K562 (cell line): ENCODE measurements around the gene CSF1. TPM values are rescaled to one million over a fixed set of nuclear protein-coding genes. Genes with fewer than 3 reads are reported as not detected.

Source experiments
- ATAC-seq: fragments of 200-7000 bp; cut with Tn5 transposase; 3 replicates; pipeline ENCODE4 v1.9.1; 2020; ENCODE audit warnings: moderate library complexity
- BruUV-seq: library from RNA; stranded (reverse); fragments of 400-500 nt; replicated peaks from 2 replicates; lab custom pipeline; 2021; lab: Mats Ljungman, UMichigan
- CTCF ChIA-PET: fragments of 300-600 bp; formaldehyde crosslinking; extraction: SDS; loops from one replicate; lab custom pipeline; 2021; ENCODE audit warnings: low intra/inter-chr PET ratio; lab: Yijun Ruan, JAX
- POLR2A ChIA-PET: fragments of 300-600, 350-650 bp; sonication (Branson Sonifier 250); formaldehyde crosslinking; extraction: SDS; loops from one replicate; lab custom pipeline; 2021; ENCODE audit warnings: antibody characterized with exemption, inconsistent platforms; lab: Yijun Ruan, JAX
- DNase-seq, 4 experiments: peaks; one replicate each; pipeline versions ENCODE4 v3.0.0 to v3.0.0-alpha.2; 2011 to 2018; ENCODE audit warnings: low spot score in 3 of 4, mixed read lengths in 3 of 4; ENCODE audit errors: extremely low read depth in 1 of 4
- FAIRE-seq: peaks from 2 replicates; lab custom pipeline; 2011; peaks lifted over from hg19 to GRCh38; lab: Jason Lieb, UNC
- H2AFZ ChIP-seq: 2 replicates; pipeline ENCODE4 v1.6.0; 2011; ENCODE audit warnings: low read depth, low read length, control low read depth, inconsistent platforms
- H3K27ac ChIP-seq: fragments of 200-600 bp; 3 replicates; pipeline ENCODE4 v1.8.0; 2011; ENCODE audit warnings: low read depth, mild to moderate bottlenecking, control low read depth, inconsistent platforms, low read length, moderate library complexity, mixed read lengths; ENCODE audit errors: extremely low read depth
- H3K27me3 ChIP-seq, 2 experiments: fragments of 300-600 bp in 1 of 2; 2 replicates in 1 of 2; 3 replicates in 1 of 2; pipeline versions ENCODE4 v1.6.0 to v1.8.0; 2011; ENCODE audit warnings: inconsistent platforms in 2 of 2, low read length in 2 of 2, mild to moderate bottlenecking in 1 of 2, mixed read lengths in 1 of 2, moderate library complexity in 1 of 2; ENCODE audit not compliant: control insufficient read depth in 2 of 2, insufficient read depth in 2 of 2
- H3K36me3 ChIP-seq: fragments of 300-600 bp; 3 replicates; pipeline ENCODE4 v1.8.0; 2011; ENCODE audit warnings: mild to moderate bottlenecking, low read length, inconsistent platforms; ENCODE audit not compliant: control insufficient read depth, insufficient read depth
- H3K4me1 ChIP-seq, 2 experiments: fragments of 200-600 bp in 1 of 2; replicated peaks in 1 of 2; 2 replicates in 1 of 2; 3 replicates in 1 of 2; pipeline versions ENCODE4 v1.5.1 to v1.8.0; 2011; ENCODE audit warnings: inconsistent platforms in 2 of 2, low read length in 2 of 2, mild to moderate bottlenecking in 1 of 2, mixed read lengths in 1 of 2, moderate library complexity in 1 of 2; ENCODE audit not compliant: control insufficient read depth in 2 of 2, insufficient read depth in 2 of 2
- H3K4me2 ChIP-seq: 2 replicates; pipeline ENCODE4 v1.6.1; 2011; ENCODE audit warnings: low read length, control low read depth, inconsistent platforms, mixed read lengths; ENCODE audit not compliant: insufficient read depth
- H3K4me3 ChIP-seq: fragments of 200-600 bp; sonication (generic), shearing (Covaris generic); 2 replicates; pipeline ENCODE4 v1.5.1; 2016; ENCODE audit warnings: control low read depth, inconsistent platforms
- H3K79me2 ChIP-seq: fragments of 200-600 bp; 3 replicates; pipeline ENCODE4 v1.8.0; 2011; ENCODE audit warnings: low read length, inconsistent platforms; ENCODE audit not compliant: control insufficient read depth, insufficient read depth
- H3K9ac ChIP-seq, 2 experiments: 2 replicates each; pipeline versions ENCODE4 v1.6.0 to v1.6.1; 2011; ENCODE audit warnings: low read depth in 2 of 2, low read length in 2 of 2, control low read depth in 1 of 2, inconsistent platforms in 1 of 2, mild to moderate bottlenecking in 1 of 2, mixed read lengths in 1 of 2; ENCODE audit not compliant: insufficient read depth in 1 of 2
- H3K9me1 ChIP-seq: one replicate; pipeline ENCODE4 v1.6.0; 2011; ENCODE audit warnings: inconsistent platforms, mild to moderate bottlenecking, low read length, moderate library complexity; ENCODE audit not compliant: control insufficient read depth, insufficient read depth
- H3K9me3 ChIP-seq: replicated peaks from 2 replicates; pipeline ENCODE4 v1.5.1; 2011; ENCODE audit warnings: low read depth, low read length, inconsistent platforms; ENCODE audit not compliant: control insufficient read depth, insufficient read depth
- H4K20me1 ChIP-seq: replicated peaks from 2 replicates; pipeline ENCODE4 v1.6.1; 2011; ENCODE audit warnings: low read length, inconsistent platforms, mixed read lengths; ENCODE audit not compliant: control insufficient read depth, insufficient read depth
- ASH1L ChIP-seq: fragments of 450-650 bp; IDR thresholded peaks from 2 replicates; pipeline ENCODE4 v1.6.1; 2018; ENCODE audit warnings: borderline replicate concordance, mild to moderate bottlenecking, low read depth; ENCODE audit not compliant: partially characterized antibody
- NR1H2 ChIP-seq: sonication (generic); formaldehyde crosslinking; IDR thresholded peaks from 2 replicates; pipeline ENCODE4 v1.4.0; 2020; ENCODE audit warnings: mild to moderate bottlenecking, missing genetic modification reagents
- RREB1 ChIP-seq: fragments of 250-450 bp; sonication (Bioruptor Pico); IDR thresholded peaks from 2 replicates; pipeline ENCODE4 v1.4.0; 2020
- ZMIZ1 ChIP-seq, 2 experiments: fragments of 150-350 bp in 1 of 2; IDR thresholded peaks; 2 replicates each; pipeline ENCODE4 v1.6.1; 2012 to 2016; ENCODE audit warnings: low read depth in 2 of 2, low read length in 2 of 2, mild to moderate bottlenecking in 1 of 2, moderate library complexity in 1 of 2
- WGBS: fragments of 100-300 bp; shearing (Covaris generic); methylation state at CpG from one replicate; pipeline ENCODE4 v1.1.6; 2016; ENCODE audit warnings: low coverage, mixed read lengths; ENCODE audit not compliant: insufficient coverage; ENCODE audit errors: missing lambda C conversion rate; 5-methylcytosine and 5-hydroxymethylcytosine counted together
- in situ Hi-C: fragments of 300-500 bp; cut with MboI; formaldehyde crosslinking; loops from 4 replicates; pipeline ENCODE4 v1.15.0; 2018; ENCODE audit warnings: inconsistent platforms, mixed read lengths
- intact Hi-C: fragments of 100-400 bp; cut with micrococcal nuclease; formaldehyde crosslinking; loops from 2 replicates; pipeline ENCODE4 v1.14.2; 2022
- polyA plus RNA-seq, 8 experiments: library from polyadenylated mRNA; depleted of rRNA in 4 of 8; stranded (reverse) in 5 of 8; unstranded in 3 of 8; fragments of >200 nt; fragmentation: Nextera tagmentation in 2 of 8; fragmentation: Illumina TruSeq in 1 of 8; extraction: Ambion mirVana in 2 of 8; extraction: Trizol in 1 of 8; gene quantifications; 2 replicates each; pipeline versions ENCODE4 v1.2.1 to v1.2.3, GENCODE V29; 2011 to 2014; ENCODE audit warnings: inconsistent platforms in 1 of 8, missing spikeins in 1 of 8
- total RNA-seq, 7 experiments: library from RNA; depleted of rRNA in 6 of 7; stranded (reverse); fragments of >200 nt in 6 of 7; fragmentation: Illumina TruSeq in 2 of 7; extraction: Trizol in 2 of 7; gene quantifications; 2 replicates each; pipeline versions ENCODE4 v1.2.1 to v1.2.3, GENCODE V29; 2011 to 2021; ENCODE audit warnings: low replicate concordance in 1 of 7
- TF ChIP-seq, protein P1 (sequence below): conservative IDR thresholded peaks from 2 replicates; pipeline ENCODE4 v1.6.1; 2011; ENCODE audit warnings: low read depth, mild to moderate bottlenecking, low read length; ENCODE audit not compliant: control insufficient read depth
- TF ChIP-seq, protein P2 (sequence below): fragments of 150-350 bp; IDR thresholded peaks from 2 replicates; pipeline ENCODE4 v1.6.1; 2014; ENCODE audit warnings: low read depth, mild to moderate bottlenecking, low read length, borderline replicate concordance

CSF1 gene
- total and polyA plus RNA-seq, 9 of the 15 experiments (the other 6 are each of a cell fraction or from before 2014, with no cell fraction given), result 0.18 to 11.8 (median 2.8) TPM

DNA sequence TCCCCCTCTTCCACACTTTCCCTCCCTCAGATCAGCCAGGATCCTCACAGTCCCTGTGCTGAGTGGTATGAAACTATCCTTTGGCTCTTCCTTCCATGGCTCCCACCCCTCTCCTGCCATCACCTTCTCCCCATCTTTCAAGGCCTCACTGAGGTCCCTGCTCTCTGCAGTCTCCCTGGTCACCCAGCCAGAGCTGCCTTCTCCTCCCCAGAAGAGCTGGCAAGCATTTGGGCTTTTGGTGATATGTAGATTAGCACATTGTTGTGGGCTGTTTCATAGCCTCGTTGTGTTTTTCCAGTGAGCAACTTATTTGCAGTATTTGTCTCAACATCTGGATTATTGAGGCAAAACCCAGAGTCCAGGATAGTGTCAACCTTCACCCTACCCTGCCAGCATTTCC lies 2.2 kb downstream of the CSF1 start:
- H3K4me3 ChIP-seq, result no peak overlapping the region
- intact Hi-C loops (no loop called here), in situ Hi-C loops (no loop called here)
- BruUV-seq, result no TSS peak
- H4K20me1 ChIP-seq, result no peaks in the 10 kb centered on the region
- POLR2A ChIA-PET, result interaction anchor here (0.6 to 2.4 kb wide), 7 partner anchors 8 to 412 kb away, joined by 3 to 11 read pairs (median 3); partner anchors contain the start of gene AHCYL1
- peaks cover 21% of the 10 kb centered on the region for H3K79me2 ChIP-seq
- DNase-seq, result no peak
- H3K9ac ChIP-seq, result peak overlapping the region in 1 of 2 experiments; percentile 65; a peak in 1 of 4 replicates
- no peak overlapping the region for H3K27ac ChIP-seq
- H3K9me1 ChIP-seq, result no peaks in the 10 kb centered on the region
- H3K9me3 ChIP-seq, result no peaks in the 10 kb centered on the region
- no peak overlapping the region for H2AFZ ChIP-seq
- peaks cover 20% of the 10 kb centered on the region for H3K36me3 ChIP-seq
- FAIRE-seq, result no peak
- WGBS, result 6% methylated on average over 1 of the region's 1 CpG
- no peak for ATAC-seq
- no peaks in the 10 kb centered on the region for H3K27me3 ChIP-seq
- peaks cover 38 to 46% of the 10 kb centered on the region in 2 experiments for H3K4me1 ChIP-seq
- CTCF ChIA-PET, result no interaction called here
- 0 out of 2 replicates have a peak overlapping the region, but pooled peaks have one; percentile 13 for H3K4me2 ChIP-seq
- TF ChIP-seq NR1H2 (CRISPR knock-in tag), result no peak
- TF ChIP-seq ASH1L, result no peak
- TF ChIP-seq, protein P1, sequence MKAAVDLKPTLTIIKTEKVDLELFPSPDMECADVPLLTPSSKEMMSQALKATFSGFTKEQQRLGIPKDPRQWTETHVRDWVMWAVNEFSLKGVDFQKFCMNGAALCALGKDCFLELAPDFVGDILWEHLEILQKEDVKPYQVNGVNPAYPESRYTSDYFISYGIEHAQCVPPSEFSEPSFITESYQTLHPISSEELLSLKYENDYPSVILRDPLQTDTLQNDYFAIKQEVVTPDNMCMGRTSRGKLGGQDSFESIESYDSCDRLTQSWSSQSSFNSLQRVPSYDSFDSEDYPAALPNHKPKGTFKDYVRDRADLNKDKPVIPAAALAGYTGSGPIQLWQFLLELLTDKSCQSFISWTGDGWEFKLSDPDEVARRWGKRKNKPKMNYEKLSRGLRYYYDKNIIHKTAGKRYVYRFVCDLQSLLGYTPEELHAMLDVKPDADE, result no peak
- TF ChIP-seq, protein P2, sequence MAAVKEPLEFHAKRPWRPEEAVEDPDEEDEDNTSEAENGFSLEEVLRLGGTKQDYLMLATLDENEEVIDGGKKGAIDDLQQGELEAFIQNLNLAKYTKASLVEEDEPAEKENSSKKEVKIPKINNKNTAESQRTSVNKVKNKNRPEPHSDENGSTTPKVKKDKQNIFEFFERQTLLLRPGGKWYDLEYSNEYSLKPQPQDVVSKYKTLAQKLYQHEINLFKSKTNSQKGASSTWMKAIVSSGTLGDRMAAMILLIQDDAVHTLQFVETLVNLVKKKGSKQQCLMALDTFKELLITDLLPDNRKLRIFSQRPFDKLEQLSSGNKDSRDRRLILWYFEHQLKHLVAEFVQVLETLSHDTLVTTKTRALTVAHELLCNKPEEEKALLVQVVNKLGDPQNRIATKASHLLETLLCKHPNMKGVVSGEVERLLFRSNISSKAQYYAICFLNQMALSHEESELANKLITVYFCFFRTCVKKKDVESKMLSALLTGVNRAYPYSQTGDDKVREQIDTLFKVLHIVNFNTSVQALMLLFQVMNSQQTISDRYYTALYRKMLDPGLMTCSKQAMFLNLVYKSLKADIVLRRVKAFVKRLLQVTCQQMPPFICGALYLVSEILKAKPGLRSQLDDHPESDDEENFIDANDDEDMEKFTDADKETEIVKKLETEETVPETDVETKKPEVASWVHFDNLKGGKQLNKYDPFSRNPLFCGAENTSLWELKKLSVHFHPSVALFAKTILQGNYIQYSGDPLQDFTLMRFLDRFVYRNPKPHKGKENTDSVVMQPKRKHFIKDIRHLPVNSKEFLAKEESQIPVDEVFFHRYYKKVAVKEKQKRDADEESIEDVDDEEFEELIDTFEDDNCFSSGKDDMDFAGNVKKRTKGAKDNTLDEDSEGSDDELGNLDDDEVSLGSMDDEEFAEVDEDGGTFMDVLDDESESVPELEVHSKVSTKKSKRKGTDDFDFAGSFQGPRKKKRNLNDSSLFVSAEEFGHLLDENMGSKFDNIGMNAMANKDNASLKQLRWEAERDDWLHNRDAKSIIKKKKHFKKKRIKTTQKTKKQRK, result no peak
- TF ChIP-seq ZMIZ1 (IDR thresholded peaks at IDR 0.05; ENCODE audit: low read depth in 2 of 2, low read length in 2 of 2), result no peak
- TF ChIP-seq RREB1, result 0 out of 2 replicates have a peak, but pooled peaks have one; percentile 38
